Fibroblast of lung (primary cell): ENCODE data around the gene HES1. TPM values are rescaled to one million over a fixed set of nuclear protein-coding genes. Genes with fewer than 3 reads are reported as not detected.

Experiments
- DNase-seq, 2 donors: peaks; one replicate each; pipeline versions ENCODE4 v3.0.0 to v3.0.0-alpha.2; 2010; ENCODE audit warnings: low read depth in 2 of 2
- H2AFZ ChIP-seq: 2 replicates; pipeline ENCODE4 v1.5.1; 2012; ENCODE audit warnings: low read length, control low read depth, inconsistent platforms
- H3K27ac ChIP-seq: 2 replicates; pipeline ENCODE4 v1.5.1; 2011; ENCODE audit warnings: low read length, control low read depth; ENCODE audit not compliant: insufficient read depth
- H3K27me3 ChIP-seq: 2 replicates; pipeline ENCODE4 v1.5.1; 2011; ENCODE audit warnings: mild to moderate bottlenecking, low read length; ENCODE audit not compliant: control insufficient read depth, insufficient read depth
- H3K36me3 ChIP-seq: 2 replicates; pipeline ENCODE4 v1.5.1; 2011; ENCODE audit warnings: low read length; ENCODE audit not compliant: control insufficient read depth, insufficient read depth
- H3K4me1 ChIP-seq: 2 replicates; pipeline ENCODE4 v1.5.1; 2011; ENCODE audit warnings: low read length; ENCODE audit not compliant: control insufficient read depth, insufficient read depth; ENCODE audit errors: extremely low read depth
- H3K4me2 ChIP-seq: 2 replicates; pipeline ENCODE4 v1.5.1; 2011; ENCODE audit warnings: low read length, control low read depth; ENCODE audit not compliant: insufficient read depth; ENCODE audit errors: extremely low read depth
- H3K4me3 ChIP-seq, 4 experiments: fragments of 200-600 bp in 1 of 4; sonication (generic) in 1 of 4; replicated peaks in 1 of 4; 2 replicates each; pipeline ENCODE4 v1.5.1; 2011 to 2016; ENCODE audit warnings: low read length in 4 of 4, low read depth in 3 of 4, mild to moderate bottlenecking in 3 of 4, control low read depth in 2 of 4, inconsistent platforms in 1 of 4, mixed read lengths in 1 of 4; ENCODE audit not compliant: insufficient read depth in 1 of 4; ENCODE audit errors: control extremely low read depth in 1 of 4
- H3K79me2 ChIP-seq: 2 replicates; pipeline ENCODE4 v1.5.1; 2012; ENCODE audit warnings: mild to moderate bottlenecking, low read length, inconsistent platforms; ENCODE audit not compliant: control insufficient read depth, insufficient read depth
- H3K9ac ChIP-seq: 2 replicates; pipeline ENCODE4 v1.5.1; 2011; ENCODE audit warnings: mild to moderate bottlenecking, low read length, control low read depth; ENCODE audit not compliant: insufficient read depth
- H3K9me3 ChIP-seq: 2 replicates; pipeline ENCODE4 v1.5.1; 2012; ENCODE audit warnings: low read depth, low read length; ENCODE audit not compliant: control insufficient read depth, insufficient read depth
- H4K20me1 ChIP-seq: 2 replicates; pipeline ENCODE4 v1.5.1; 2011; ENCODE audit warnings: low read length; ENCODE audit not compliant: control insufficient read depth, insufficient read depth; ENCODE audit errors: extremely low read depth
- CTCF ChIP-seq, 2 donors: IDR thresholded peaks in 1 of 2; conservative IDR thresholded peaks in 1 of 2; 1 replicate in 1 of 2; 2 replicates in 1 of 2; pipeline ENCODE4 v1.5.1; 2011 to 2012; ENCODE audit warnings: low read length in 2 of 2, control low read depth in 1 of 2, inconsistent platforms in 1 of 2, low read depth in 1 of 2, mild to moderate bottlenecking in 1 of 2
- EZH2 ChIP-seq: IDR thresholded peaks from 2 replicates; pipeline ENCODE4 v1.5.1; 2012; ENCODE audit warnings: low read length, control low read depth, mild to moderate bottlenecking; ENCODE audit errors: missing control alignments
- polyA plus RNA-seq, 2 donors: library from polyadenylated mRNA; depleted of rRNA in 1 of 2; stranded (reverse) in 1 of 2; unstranded in 1 of 2; fragments of >200 nt; gene quantifications; 2 replicates each; pipeline ENCODE4 v1.2.1, GENCODE V29; 2011 to 2012; ENCODE audit warnings: missing spikeins in 1 of 2
- total RNA-seq: library from RNA; depleted of rRNA; stranded (reverse); fragments of >200 nt; gene quantifications from 2 replicates; pipeline ENCODE4 v1.2.1, GENCODE V29; 2014

The HES1 gene
- total and polyA plus RNA-seq, 2 donors (not counting 1 experiment from before 2014, with no cell fraction given): 0.17 to 1.2 TPM

- H2AFZ ChIP-seq: no peak overlapping the region
- H3K4me2 ChIP-seq: no peak overlapping the region
- no peak for TF ChIP-seq EZH2
- no peak for TF ChIP-seq CTCF (conservative IDR thresholded peaks at IDR 0.05 in 1 of 2, IDR thresholded peaks at IDR 0.05 in 1 of 2; ENCODE audit: low read depth in 1 of 2, low read length in 2 of 2)
- H3K27me3 ChIP-seq: peaks cover 17% of the 10 kb centered on the region
- H4K20me1 ChIP-seq: no peaks in the 10 kb centered on the region
- H3K9me3 ChIP-seq: no peaks in the 10 kb centered on the region
- no peak overlapping the region for H3K4me3 ChIP-seq
- H3K9ac ChIP-seq: no peak overlapping the region
- H3K36me3 ChIP-seq: no peaks in the 10 kb centered on the region
- no peaks in the 10 kb centered on the region for H3K79me2 ChIP-seq
- no peak for DNase-seq
- no peaks in the 10 kb centered on the region for H3K4me1 ChIP-seq
- H3K27ac ChIP-seq: no peak overlapping the region
Observed at GRCh38 chr3:194168994-194169393, 33.0 kb downstream of the HES1 start.

DNA sequence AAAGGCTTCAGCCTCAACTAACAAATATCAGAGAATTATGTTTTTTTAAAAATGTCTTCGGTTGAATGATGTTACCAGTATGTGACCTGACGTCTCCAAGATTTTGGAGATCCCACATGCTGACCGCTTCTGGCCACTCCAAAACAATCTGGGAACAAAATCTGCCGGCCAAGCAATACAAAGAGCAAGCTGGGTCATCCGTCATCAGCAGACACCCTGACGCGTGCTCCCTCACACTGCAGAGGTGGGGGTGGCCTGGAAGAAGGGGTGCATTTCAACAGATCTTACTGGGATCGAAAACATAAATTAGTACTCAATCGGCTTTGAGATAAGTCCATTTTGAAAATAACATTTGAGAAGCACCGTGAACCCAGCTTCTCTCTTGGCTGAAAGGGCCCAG is 33.6 kb downstream of the HES1 start:
- H3K36me3 ChIP-seq: no peaks in the 10 kb centered on the region
- H3K9ac ChIP-seq: no peak overlapping the region
- no peak for DNase-seq
- no peak overlapping the region for H3K27ac ChIP-seq
- TF ChIP-seq EZH2 (no peak), CTCF (conservative IDR thresholded peaks at IDR 0.05 in 1 of 2, IDR thresholded peaks at IDR 0.05 in 1 of 2; ENCODE audit: low read depth in 1 of 2, low read length in 2 of 2) (no peak)
- H3K9me3 ChIP-seq: no peaks in the 10 kb centered on the region
- peaks cover 17% of the 10 kb centered on the region for H3K27me3 ChIP-seq
- no peak overlapping the region for H2AFZ ChIP-seq
- H3K4me3 ChIP-seq: no peak overlapping the region
- no peaks in the 10 kb centered on the region for H3K4me1 ChIP-seq
- H3K79me2 ChIP-seq: no peaks in the 10 kb centered on the region
- no peak overlapping the region for H3K4me2 ChIP-seq
- no peaks in the 10 kb centered on the region for H4K20me1 ChIP-seq

DNA sequence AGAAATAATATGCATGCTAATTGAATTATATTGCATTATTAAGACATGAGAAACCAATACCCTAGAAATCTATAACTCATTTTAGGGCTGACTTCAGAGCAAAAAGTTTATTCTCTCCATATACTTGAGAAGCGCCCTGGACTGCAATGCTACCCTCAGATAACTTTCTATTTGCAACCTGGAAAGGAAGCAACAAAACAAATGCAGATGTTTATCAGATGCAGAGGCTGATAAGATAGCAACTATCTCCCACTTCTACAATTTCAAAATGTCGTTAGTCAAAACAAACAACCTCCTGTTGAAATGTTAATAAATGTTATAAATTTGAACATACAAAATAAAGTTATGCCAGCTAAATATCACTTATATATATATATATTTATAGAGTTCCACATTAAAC is 34.8 kb downstream of the HES1 start:
- Histone ChIP-seq H3K4me2 (no peak overlapping the region), H3K9ac (no peak overlapping the region), H3K4me3 (no peak overlapping the region), H2AFZ (no peak overlapping the region), H3K27me3 (peaks cover 21% of the 10 kb centered on the region), H3K4me1 (no peaks in the 10 kb centered on the region), H4K20me1 (no peaks in the 10 kb centered on the region), H3K36me3 (no peaks in the 10 kb centered on the region), H3K9me3 (no peaks in the 10 kb centered on the region), H3K79me2 (no peaks in the 10 kb centered on the region), H3K27ac (no peak overlapping the region)
- TF ChIP-seq EZH2: no peak
- TF ChIP-seq CTCF (conservative IDR thresholded peaks at IDR 0.05 in 1 of 2, IDR thresholded peaks at IDR 0.05 in 1 of 2; ENCODE audit: low read depth in 1 of 2, low read length in 2 of 2): no peak
- no peak for DNase-seq
